Stomach (tissue), 9 donors: Measurements from ENCODE around the gene KLK10. TPM values are rescaled to one million over a fixed set of nuclear protein-coding genes. Genes with fewer than 3 reads are reported as not detected.
"Not testable (repeated sequence)": the region's sequence is repeated elsewhere in the genome, so short reads cannot be mapped to it uniquely, and the experiment has no call there.

Experiments used
- DNase-seq, 2 donors: peaks; one replicate each; pipeline versions ENCODE4 v3.0.0 to v3.0.0-alpha.2; 2013 to 2019
- H3K27ac ChIP-seq, 5 donors: fragments of 200-600 bp in 4 of 5; sonication (generic) in 4 of 5; one replicate each; pipeline ENCODE4 v1.5.1; 2013 to 2019; ENCODE audit warnings: mild to moderate bottlenecking in 1 of 5, moderate library complexity in 1 of 5
- H3K27me3 ChIP-seq, 3 donors: fragments of 200-600 bp; sonication (generic); one replicate each; pipeline ENCODE4 v1.5.1; 2017 to 2019; ENCODE audit warnings: mixed run types in 1 of 3
- H3K36me3 ChIP-seq, 4 donors: fragments of 200-600 bp; sonication (generic); 1 replicate in 3 of 4; 2 replicates in 1 of 4; pipeline ENCODE4 v1.5.1; 2016 to 2019
- H3K4me1 ChIP-seq, 4 donors: fragments of 200-600 bp; sonication (generic); one replicate each; pipeline ENCODE4 v1.5.1; 2016 to 2019
- H3K4me3 ChIP-seq, 4 donors: fragments of 200-600 bp; sonication (generic) in 3 of 4; one replicate each; pipeline ENCODE4 v1.5.1; 2016 to 2019; ENCODE audit warnings: mild to moderate bottlenecking in 1 of 4
- H3K9me3 ChIP-seq, 4 donors: fragments of 200-600 bp; sonication (generic); one replicate each; pipeline ENCODE4 v1.5.1; 2016 to 2019
- CTCF ChIP-seq, 7 experiments: fragments of 450-650 bp in 4 of 7; fragments of 200-600 bp in 3 of 7; sonication (generic) in 3 of 7; IDR thresholded peaks; one replicate each; pipeline ENCODE4 v1.5.1; 2016 to 2019; ENCODE audit warnings: antibody characterized with exemption in 7 of 7, control low read depth in 2 of 7, mild to moderate bottlenecking in 1 of 7
- EP300 ChIP-seq: sonication (generic); formaldehyde crosslinking; IDR thresholded peaks from one replicate; pipeline ENCODE4 v1.6.1; 2017; ENCODE audit warnings: antibody characterized with exemption
- POLR2A ChIP-seq, 4 donors: fragments of 450-650 bp; IDR thresholded peaks; one replicate each; pipeline ENCODE4 v1.6.1; 2016; ENCODE audit warnings: antibody characterized with exemption in 4 of 4, control low read depth in 2 of 4, mild to moderate bottlenecking in 1 of 4, moderate library complexity in 1 of 4
- POLR2AphosphoS5 ChIP-seq, 3 donors: sonication (generic); formaldehyde crosslinking; IDR thresholded peaks; one replicate each; pipeline ENCODE4 v1.6.1; 2016; ENCODE audit warnings: antibody characterized with exemption in 3 of 3
- WGBS, 5 donors: extraction: QIAGEN DNeasy Blood & Tissue Kit in 3 of 5; methylation state at CpG; one replicate each; pipeline versions ENCODE4 v1.1.5 to v1.1.7; 2013 to 2018; 5-methylcytosine and 5-hydroxymethylcytosine counted together
- intact Hi-C: fragments of 100-400 bp; cut with DNase I; formaldehyde crosslinking; loops from one replicate; pipeline ENCODE4 v1.15.1; 2023; ENCODE audit warnings: low total_unique reads
- polyA plus RNA-seq, 3 donors: library from polyadenylated mRNA; stranded (reverse); fragments of 200-250 nt; gene quantifications; one replicate each; pipeline ENCODE4 v1.2.3, GENCODE V29; 2013
- total RNA-seq, 5 donors: library from RNA; depleted of rRNA; stranded (reverse); fragments of >200 nt; gene quantifications; one replicate each; pipeline versions ENCODE4 v1.1.0 to v1.2.3, GENCODE V29; 2014 to 2016
- donor health status: healthy with polysubstance abuse.
- donor health status: Bipolar disorder and iron deficiency.
- donor health status: healthy.

KLK10 gene
- total and polyA plus RNA-seq, 8 donors, result 1.3 to 62.7 (median 3.0) TPM; not detected in 4

GRCh38 chr19:50994129-50994528 is 25.4 kb downstream of the KLK10 start:
- H3K27me3 ChIP-seq, result peaks cover 0 to 31% (median 4%) of the 10 kb centered on the region in 3 donors
- no peaks in the 10 kb centered on the region for H3K9me3 ChIP-seq
- no peak overlapping the region for H3K27ac ChIP-seq
- DNase-seq, result no peak
- no peaks in the 10 kb centered on the region for H3K4me1 ChIP-seq
- H3K36me3 ChIP-seq, result no peaks in the 10 kb centered on the region
- H3K4me3 ChIP-seq, result no peak overlapping the region
- intact Hi-C loops, result no loop called here
- TF ChIP-seq CTCF (IDR thresholded peaks at IDR 0.05) (no peak), EP300 (no peak), POLR2AphosphoS5 (IDR thresholded peaks at IDR 0.05) (no peak), POLR2A (IDR thresholded peaks at IDR 0.05) (no peak)
- WGBS, 5 donors, result 70 to 79% (median 73%) methylated on average over 2 of the region's 2 CpGs

GRCh38 chr19:50992666-50993035 is 26.9 kb downstream of the KLK10 start:
- WGBS, 5 donors, result 47 to 70% (median 55%) methylated on average over 2 of the region's 2 CpGs
- Histone ChIP-seq H3K4me1 (no peaks in the 10 kb centered on the region), H3K9me3 (no peaks in the 10 kb centered on the region), H3K27me3 (peaks cover 0 to 33% (median 4%) of the 10 kb centered on the region in 3 donors), H3K4me3 (no peak overlapping the region), H3K27ac (no peak overlapping the region), H3K36me3 (no peaks in the 10 kb centered on the region)
- intact Hi-C loops, result no loop called here
- no peak for DNase-seq
- no peak for TF ChIP-seq EP300
- TF ChIP-seq POLR2AphosphoS5 (IDR thresholded peaks at IDR 0.05), result no peak
- TF ChIP-seq POLR2A (IDR thresholded peaks at IDR 0.05), result no peak

GRCh38 chr19:50984416-50984815 is 35.1 kb downstream of the KLK10 start:
- H3K27ac ChIP-seq, H3K9me3 ChIP-seq, intact Hi-C loops, H3K4me3 ChIP-seq, H3K36me3 ChIP-seq, H3K4me1 ChIP-seq, DNase-seq: not testable (repeated sequence)
- WGBS, 5 donors, result 77 to 85% (median 83%) methylated on average over 9 to 14 of the region's 14 CpGs
- peaks cover 0 to 85% (median 19%) of the 10 kb centered on the region in 3 donors for H3K27me3 ChIP-seq

GRCh38 chr19:50983625-50984292 is 35.8 kb downstream of the KLK10 start, which contains the start of gene KLK7:
KLK7 (minus strand) TSS chr19:50983917; CDS start chr19:50982399, 1,518 bp downstream.
- no peaks in the 10 kb centered on the region for H3K9me3 ChIP-seq
- no peaks in the 10 kb centered on the region for H3K36me3 ChIP-seq
- H3K27me3 ChIP-seq, result peaks cover 0 to 86% (median 21%) of the 10 kb centered on the region in 3 donors
- intact Hi-C loops, result no loop called here
- H3K4me1 ChIP-seq, result no peaks in the 10 kb centered on the region
- no peak within 1 kb of the TSS for H3K27ac ChIP-seq
- no peak for TF ChIP-seq POLR2AphosphoS5 (IDR thresholded peaks at IDR 0.05)
- TF ChIP-seq POLR2A (IDR thresholded peaks at IDR 0.05), result no peak
- no peak for TF ChIP-seq CTCF (IDR thresholded peaks at IDR 0.05)
- no peak for TF ChIP-seq EP300
- H3K4me3 ChIP-seq, result no peak within 1 kb of the TSS
- DNase-seq, result no peak
- 10 to 23% (median 15%) methylated on average over 20 to 28 of the region's 28 CpGs for WGBS, 5 donors

- no peak for TF ChIP-seq EP300
- TF ChIP-seq POLR2AphosphoS5 (IDR thresholded peaks at IDR 0.05), result no peak
- no peak for TF ChIP-seq POLR2A (IDR thresholded peaks at IDR 0.05)
- no peak for TF ChIP-seq CTCF (IDR thresholded peaks at IDR 0.05)
- Histone ChIP-seq H3K4me1 (no peaks in the 10 kb centered on the region), H3K9me3 (no peaks in the 10 kb centered on the region), H3K27me3 (peaks cover 0 to 88% (median 26%) of the 10 kb centered on the region in 3 donors), H3K27ac (no peak overlapping the region), H3K36me3 (no peaks in the 10 kb centered on the region), H3K4me3 (no peak overlapping the region)
- WGBS, 5 donors, result 61 to 76% (median 72%) methylated on average over 2 to 4 of the region's 4 CpGs
- intact Hi-C loops, result no loop called here
- no peak for DNase-seq
Observed at GRCh38 chr19:50982186-50982585, 37.3 kb downstream of the KLK10 start.
